ENCODE data around the gene FAM136A. TPM values are rescaled to one million over a fixed set of nuclear protein-coding genes. Genes with fewer than 3 reads are reported as not detected.

The FAM136A gene
- total RNA-seq = 10 to 100 TPM; 23.7 to 35.5 (median 29.4) TPM
- polyA plus RNA-seq = 10 to 100 TPM; 49.1 to 51.0 TPM

- intact Hi-C loops (cut with DNase I) = no loop called here
- DNase-seq (peak; percentile 79 to 98 (median 92)), ATAC-seq (peak; percentile 94 to 98 (median 96)), FAIRE-seq (no peak)
- WGBS, 2 donors = 0 to 1% methylated on average over 50 to 79 of the region's 79 CpGs
- no peaks in the 10 kb centered on the region for H3K27me3 ChIP-seq
- peaks cover 0 to 6% (median 5%) of the 10 kb centered on the region in 3 donors for H3K4me1 ChIP-seq
- H3K36me3 ChIP-seq = peaks cover 0 to 15% (median 4%) of the 10 kb centered on the region in 3 donors
- TF ChIP-seq CTCF (IDR thresholded peaks at IDR 0.05) = peak; percentile 95 to 99 (median 97)
- peak within 1 kb of the TSS; percentile 63 to 98 (median 91) for H3K4me3 ChIP-seq
- H3K9me3 ChIP-seq = no peaks in the 10 kb centered on the region
- H3K27ac ChIP-seq = peak within 1 kb of the TSS; percentile 73 to 90 (median 87)
Observed at GRCh38 chr2:70301344-70302194, at the start of gene FAM136A. Gene FAM136A, minus strand, starts transcription at chr2:70302067. Its CDS starts 56 bp downstream, at chr2:70302011.

- DNase-seq (no peak), ATAC-seq (no peak), FAIRE-seq (no peak)
- Histone ChIP-seq H3K9me3 (no peaks in the 10 kb centered on the region), H3K4me1 (no peaks in the 10 kb centered on the region), H3K27ac (no peak overlapping the region), H3K36me3 (no peaks in the 10 kb centered on the region), H3K4me3 (no peak overlapping the region), H3K27me3 (peaks cover 0 to 7% (median 0%) of the 10 kb centered on the region in 4 donors)
- no peak for TF ChIP-seq CTCF (IDR thresholded peaks at IDR 0.05)
- intact Hi-C loops (cut with DNase I) = loop anchor here in 1 of 3 donors (10.0 kb wide), 1 partner anchor 295 kb away; no protein-coding TSS in a partner anchor
- WGBS, 2 donors = 60 to 85% methylated on average over 3 of the region's 3 CpGs
Observed at GRCh38 chr2:70349921-70350685, 48.2 kb upstream of the FAM136A start.

- no peaks in the 10 kb centered on the region for H3K9me3 ChIP-seq
- intact Hi-C loops (cut with DNase I) = loop anchor here in 1 of 3 donors (10.0 kb wide), 1 partner anchor 297 kb away; no protein-coding TSS in a partner anchor
- H3K36me3 ChIP-seq = no peaks in the 10 kb centered on the region
- no peak for TF ChIP-seq CTCF (IDR thresholded peaks at IDR 0.05)
- H3K4me3 ChIP-seq = no peak overlapping the region
- peaks cover 0 to 7% (median 0%) of the 10 kb centered on the region in 4 donors for H3K27me3 ChIP-seq
- DNase-seq (no peak), ATAC-seq (no peak), FAIRE-seq (no peak)
- no peaks in the 10 kb centered on the region for H3K4me1 ChIP-seq
- H3K27ac ChIP-seq = no peak overlapping the region
- WGBS, 2 donors = 61 to 76% methylated on average over 1 of the region's 1 CpG
Observed at GRCh38 chr2:70347831-70348230, 46.0 kb upstream of the FAM136A start.

- Histone ChIP-seq H3K9me3 (no peaks in the 10 kb centered on the region), H3K36me3 (no peaks in the 10 kb centered on the region), H3K4me1 (no peaks in the 10 kb centered on the region), H3K27me3 (peaks cover 0 to 7% (median 0%) of the 10 kb centered on the region in 4 donors), H3K4me3 (no peak overlapping the region), H3K27ac (no peak overlapping the region)
- intact Hi-C loops (cut with DNase I) = loop anchor here in 1 of 3 donors (5.0 to 10.0 kb wide), 2 partner anchors 273 to 301 kb away; no protein-coding TSS in a partner anchor
- 33 to 37% methylated on average over 1 of the region's 1 CpG for WGBS, 2 donors
- FAIRE-seq (no peak), DNase-seq (no peak), ATAC-seq (no peak)
- no peak for TF ChIP-seq CTCF (IDR thresholded peaks at IDR 0.05)
Observed at GRCh38 chr2:70344195-70344594, 42.3 kb upstream of the FAM136A start.

Data from pancreas (tissue), 10 donors.